Measurements from ENCODE around the gene TTC39C.
A peak's percentile ranks its signal among the peaks of the same experiment; 100 is the strongest.
"Not testable (repeated sequence)": the region's sequence is repeated elsewhere in the genome, so short reads cannot be mapped to it uniquely, and the experiment has no call there.

TTC39C gene

DNA sequence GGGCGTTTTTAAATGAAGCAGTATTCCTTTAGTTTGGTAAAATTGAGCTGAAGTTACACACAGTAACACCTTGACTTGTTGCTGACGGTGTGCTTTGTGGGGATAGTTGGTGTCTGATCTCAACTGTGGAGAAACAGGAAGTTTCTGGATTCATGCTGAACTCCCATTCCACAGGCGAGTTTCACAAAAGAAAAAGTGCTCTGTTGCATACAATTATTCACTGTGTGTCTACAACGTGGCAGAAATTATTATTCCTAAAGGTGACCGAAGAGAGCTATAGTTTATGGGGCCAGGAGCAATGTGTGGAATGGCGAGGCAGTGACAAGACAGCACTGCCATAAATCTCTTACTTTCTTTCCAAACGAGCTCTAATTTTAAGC lies 123.8 kb downstream of the TTC39C start:
- peak; percentile 12 for DNase-seq (ENCODE audit: low spot score)

DNA sequence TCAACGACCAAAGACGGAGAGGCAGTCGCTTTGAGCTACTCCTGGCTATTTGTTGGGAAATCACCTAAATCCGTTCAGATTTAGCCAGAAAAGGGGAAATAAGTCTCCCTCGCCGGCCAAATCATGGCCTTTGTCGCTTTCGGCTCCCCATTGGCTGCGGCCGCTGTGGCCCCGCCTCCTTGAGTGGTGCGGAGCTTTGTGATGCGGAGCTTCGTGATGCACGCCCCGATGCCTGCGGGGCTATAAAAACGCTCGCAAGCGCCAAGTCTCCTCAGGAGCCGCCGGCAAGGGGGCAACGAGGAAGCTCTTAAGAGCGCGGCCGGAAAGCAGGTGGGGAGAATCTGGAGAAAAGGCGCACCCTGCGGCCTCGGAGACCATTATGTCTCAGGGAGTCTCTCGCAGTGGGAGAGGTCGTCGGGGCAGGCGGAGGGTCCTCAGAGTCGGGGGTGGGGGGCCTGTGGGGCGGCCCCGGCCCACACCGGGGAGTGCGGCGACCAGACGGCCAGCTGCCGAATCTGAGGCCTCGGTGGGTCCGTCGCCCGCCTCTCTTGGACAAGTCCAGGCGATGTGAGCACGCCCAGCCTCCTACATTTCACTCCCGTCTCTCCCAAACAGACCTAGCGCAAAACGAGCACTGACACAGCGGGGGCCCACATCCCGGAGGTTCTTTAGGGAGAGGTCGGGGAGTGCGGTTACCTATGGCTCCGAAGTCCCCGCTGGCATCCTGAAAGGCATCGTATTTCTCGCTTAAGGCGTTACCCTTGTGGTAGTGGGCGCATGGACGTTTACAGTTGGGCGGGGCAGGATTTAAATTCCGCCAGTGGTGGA lies 124.4 kb downstream of the TTC39C start, which contains the start of gene CABYR:
Gene CABYR, plus strand, starts transcription at position 274 of the 828 bp plus-strand sequence. CDS start 4,053 bp downstream, outside the sequence.
- DNase-seq (ENCODE audit: low spot score), result peak; percentile 94

DNA sequence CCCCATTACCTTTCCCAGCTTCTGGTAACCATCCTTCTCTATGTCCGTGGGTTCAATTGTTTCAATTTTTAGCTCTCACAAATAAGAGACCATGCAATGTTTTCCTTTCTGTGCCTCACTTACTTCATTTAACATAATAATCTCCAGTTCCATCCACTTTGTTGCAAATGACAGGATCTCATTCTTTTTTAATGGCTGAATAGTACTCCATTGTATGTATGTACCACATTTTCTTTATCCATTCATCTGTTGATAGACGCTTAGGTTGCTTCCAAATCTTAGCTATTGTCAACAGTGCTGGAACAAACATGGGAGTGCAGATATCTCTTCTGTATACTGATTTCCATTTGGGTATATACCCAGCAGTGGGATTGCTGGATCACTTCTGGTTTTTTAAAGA lies 126.1 kb downstream of the TTC39C start:
- DNase-seq (ENCODE audit: low spot score), result no peak

DNA sequence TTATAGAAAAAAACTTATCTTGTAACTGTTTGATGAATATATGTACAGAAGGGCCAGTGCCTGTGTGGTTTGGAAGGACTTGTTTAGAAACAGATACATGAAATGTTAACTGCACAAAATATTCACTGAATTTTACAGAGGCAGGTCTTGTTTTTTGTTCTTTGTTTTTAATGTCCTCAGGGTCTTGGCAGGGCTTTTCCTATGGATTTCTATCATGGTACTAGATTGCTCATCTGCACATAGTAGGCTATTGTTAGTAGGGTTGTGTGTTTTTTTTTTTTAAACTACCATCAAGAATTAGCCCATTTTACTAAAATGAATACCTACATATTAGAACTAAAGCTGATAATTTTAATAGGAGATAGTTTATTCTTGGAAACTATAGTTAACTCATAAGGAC lies 127.8 kb downstream of the TTC39C start:
- no peak for DNase-seq (ENCODE audit: low spot score)

DNA sequence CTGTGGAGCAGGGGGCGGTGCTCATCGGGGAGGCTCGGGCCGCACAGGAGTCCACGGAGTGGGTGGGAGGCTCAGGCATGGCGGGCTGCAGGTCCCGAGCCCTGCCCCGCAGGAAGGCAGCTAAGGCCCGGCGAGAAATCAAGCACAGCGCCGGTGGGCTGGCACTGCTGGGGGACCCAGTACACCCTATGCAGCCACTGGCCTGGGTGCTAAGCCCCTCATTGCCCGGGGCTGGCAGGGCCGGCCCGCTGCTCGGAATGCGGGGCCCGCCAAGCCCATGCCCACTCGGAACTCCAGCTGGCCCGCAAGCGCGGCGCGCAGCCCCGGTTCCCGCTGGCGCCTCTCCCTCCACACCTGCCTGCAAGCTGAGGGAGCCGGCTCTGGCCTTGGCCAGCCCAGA lies 135.0 kb downstream of the TTC39C start:
- not testable (repeated sequence) for DNase-seq (ENCODE audit: low spot score)

DNA sequence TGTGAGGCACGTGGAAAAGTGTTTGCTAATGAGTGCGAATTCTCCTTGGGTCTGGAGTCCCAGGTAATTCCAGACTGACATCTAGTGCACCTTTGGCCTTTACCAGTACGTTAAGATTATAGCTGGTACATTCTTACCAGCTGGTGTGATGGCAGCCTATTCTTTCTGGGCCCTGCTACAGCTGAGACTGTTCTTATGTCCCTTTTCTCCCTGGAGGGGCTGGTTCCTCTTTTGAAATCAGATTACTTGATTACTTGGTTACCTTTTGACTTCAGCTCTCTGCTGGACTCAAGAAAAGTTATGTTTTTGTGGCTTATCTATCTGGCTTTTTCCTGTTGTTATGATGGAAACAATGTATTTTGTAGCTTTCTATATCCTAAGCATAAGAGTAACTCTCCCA lies 138.8 kb downstream of the TTC39C start:
- no peak for DNase-seq (ENCODE audit: low spot score)

DNA sequence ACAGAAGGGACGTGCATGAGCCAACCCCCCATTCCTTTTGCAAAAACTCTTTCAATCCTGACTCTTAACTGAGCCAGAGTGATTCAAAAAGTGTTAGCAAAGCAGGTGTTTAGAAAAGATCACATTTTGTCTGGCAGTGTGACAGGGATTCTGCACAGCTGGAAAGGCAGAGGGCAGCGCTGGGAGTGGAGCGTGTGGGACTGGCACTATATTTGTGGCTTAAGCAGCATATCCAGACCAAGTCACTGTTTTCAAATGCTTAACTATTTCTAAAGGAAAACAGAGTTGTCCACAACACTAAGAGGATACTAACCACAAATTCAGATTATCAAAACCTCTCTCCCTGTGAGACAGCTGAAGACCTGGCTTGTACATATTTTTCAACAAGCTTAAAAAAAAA lies 143.3 kb downstream of the TTC39C start:
- DNase-seq (ENCODE audit: low spot score), result no peak

DNA sequence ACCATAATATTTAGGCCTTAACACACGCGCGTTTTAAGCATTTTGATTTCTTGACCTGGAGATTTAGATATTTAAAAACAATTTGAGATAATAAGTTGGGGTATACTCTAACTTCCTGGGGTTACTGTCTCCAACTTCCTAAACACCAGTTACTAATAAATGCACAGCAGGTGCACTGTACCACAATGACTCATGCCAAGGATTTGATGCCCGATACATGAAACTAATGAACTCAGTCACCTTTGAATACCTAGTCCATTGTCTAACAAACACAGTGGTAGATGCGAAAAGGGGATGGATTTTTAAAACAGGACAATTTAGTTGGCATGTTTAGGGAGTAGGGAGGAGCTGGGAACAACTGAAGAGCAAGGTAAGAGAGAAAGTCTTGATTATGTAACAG lies 145.5 kb downstream of the TTC39C start:
- DNase-seq (ENCODE audit: low spot score), result no peak

DNA sequence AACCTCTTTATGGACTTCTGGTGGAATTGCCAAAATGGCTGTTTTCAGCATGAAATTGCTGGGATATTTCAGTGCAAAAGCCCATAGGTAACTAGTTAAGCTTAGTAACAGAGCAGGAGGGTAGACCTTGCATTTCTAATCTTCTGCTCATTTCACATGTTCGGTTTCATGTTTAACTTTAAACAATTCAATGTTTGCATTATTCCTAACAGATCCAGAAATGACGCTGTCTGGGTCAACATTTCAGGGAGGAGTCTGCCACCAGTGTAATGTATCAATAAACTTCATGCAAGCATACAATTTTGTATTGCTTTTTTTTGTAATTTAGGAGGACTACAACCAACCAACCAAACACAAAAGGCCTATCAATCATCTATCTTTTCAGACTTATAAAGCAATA lies 146.8 kb downstream of the TTC39C start:
- DNase-seq (ENCODE audit: low spot score), result no peak

DNA sequence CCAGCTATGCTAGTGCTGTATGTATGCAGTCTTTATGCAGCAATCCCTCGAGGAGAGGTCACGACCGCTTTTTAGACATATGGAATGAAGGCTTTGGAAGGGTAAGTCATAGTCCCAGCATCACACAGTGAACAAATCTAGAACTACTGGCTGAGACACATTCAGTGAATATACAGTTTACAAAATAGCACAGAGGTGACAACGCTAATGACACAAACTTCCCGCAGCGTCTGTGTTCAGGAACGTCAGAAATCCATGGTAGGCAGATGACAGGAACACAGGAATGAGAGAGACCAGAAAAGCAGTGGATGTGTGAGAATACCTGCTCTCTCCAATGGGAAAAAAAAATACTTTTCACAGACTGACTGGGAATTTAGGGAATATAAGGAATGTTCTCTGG lies 153.9 kb downstream of the TTC39C start:
- no peak for DNase-seq (ENCODE audit: low spot score)

DNA sequence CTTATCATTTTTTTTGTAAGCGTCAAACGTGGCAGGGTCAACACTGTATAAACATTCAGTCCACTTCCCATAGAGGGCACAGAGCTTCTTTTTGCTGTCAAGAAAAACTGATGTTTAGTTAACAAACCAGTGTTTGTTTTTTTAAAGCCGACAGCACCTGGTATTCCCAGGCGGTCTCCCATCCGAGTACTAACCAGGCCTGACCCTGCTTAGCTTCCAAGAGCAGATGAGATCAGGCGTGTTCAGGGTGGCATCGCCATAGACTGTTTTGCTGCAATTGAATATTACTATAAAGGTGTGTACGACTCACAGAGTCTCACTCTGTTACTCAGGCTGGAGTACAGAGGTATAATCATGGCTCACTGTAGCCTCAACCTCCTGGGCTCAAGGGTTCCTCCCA lies 155.8 kb downstream of the TTC39C start:
- no peak for DNase-seq (ENCODE audit: low spot score)

DNA sequence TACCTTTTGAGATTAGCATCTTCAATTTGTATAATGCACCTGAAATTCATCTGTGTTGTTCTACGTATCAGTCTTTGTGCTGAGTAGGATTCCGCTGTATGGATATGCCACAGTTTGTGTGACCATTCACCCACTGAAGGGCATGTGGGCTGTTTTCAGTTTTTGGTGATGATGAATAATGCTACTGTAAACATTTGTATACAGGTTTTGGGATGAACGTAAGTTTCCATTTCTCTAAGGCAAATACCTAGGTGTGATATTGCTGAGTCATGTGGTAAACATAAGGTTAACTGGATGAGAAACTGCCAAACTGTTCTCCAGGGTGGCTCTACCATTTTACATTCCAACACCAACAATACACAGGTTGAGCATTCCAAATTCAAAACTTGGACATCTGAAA lies 159.4 kb downstream of the TTC39C start:
- DNase-seq (ENCODE audit: low spot score), result no peak

DNA sequence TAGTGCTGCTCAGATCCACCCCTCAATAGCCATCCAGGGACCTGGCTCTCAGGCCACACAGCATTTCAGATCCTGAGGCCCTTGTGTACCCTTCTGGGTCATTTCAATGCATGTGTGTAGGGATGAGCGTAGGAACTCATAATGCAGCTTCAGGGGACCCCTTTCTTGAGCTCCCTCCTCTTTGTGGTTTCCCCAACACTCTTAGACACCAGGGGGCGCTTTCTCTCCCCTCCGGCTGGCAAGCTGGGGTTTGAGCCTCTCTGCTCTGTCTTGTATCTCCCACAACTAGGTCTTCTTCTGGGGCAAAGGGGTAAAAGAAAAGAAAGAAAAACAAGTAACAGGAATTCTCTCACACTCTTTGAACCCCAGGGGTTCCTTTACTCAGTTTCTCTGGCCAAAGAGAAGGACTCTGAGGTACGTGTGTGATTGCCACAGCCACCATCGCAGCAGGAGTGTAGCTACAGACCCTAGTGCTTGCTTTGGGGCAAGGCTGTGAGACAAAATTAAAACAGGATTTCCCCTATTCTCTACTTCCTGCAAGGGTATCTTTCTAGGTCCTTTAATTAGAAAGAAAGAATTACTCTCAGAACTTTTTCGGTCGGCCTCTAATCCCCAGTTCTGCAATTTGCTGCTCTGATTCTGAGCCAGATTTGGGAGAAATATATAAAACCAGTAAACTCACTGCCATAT lies 162.3 kb downstream of the TTC39C start:
- peak; percentile 59 for DNase-seq (ENCODE audit: low spot score)

DNA sequence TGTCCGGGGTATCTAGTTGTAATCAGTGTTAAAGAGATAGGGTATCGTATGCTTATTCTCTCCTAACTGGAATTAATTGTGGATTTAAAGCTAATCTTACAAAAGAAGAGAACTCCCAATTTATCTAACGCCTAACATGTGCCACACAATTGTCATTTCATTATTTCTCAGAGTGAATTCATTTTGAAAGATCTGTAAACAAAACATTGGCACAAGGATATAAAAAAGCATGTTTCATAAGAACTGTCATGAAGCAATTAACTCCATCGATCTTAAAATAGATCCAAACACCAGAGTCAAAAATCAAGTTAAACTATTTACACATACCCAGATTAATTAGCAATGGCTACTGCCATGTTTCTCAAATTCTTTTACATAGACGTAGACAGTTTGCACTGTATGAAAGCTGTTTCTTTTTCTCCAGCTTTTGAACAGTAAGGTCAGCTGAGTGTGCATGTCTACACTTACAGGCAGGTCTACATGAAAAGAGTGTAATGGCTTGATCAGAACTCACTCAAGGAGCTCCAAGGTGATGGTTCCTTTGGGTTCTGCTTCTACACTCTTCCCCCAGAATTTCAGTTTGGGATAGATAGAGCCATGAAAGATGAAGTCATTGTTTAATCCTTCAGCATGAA lies 163.1 kb downstream of the TTC39C start:
- DNase-seq (ENCODE audit: low spot score), result no peak

DNA sequence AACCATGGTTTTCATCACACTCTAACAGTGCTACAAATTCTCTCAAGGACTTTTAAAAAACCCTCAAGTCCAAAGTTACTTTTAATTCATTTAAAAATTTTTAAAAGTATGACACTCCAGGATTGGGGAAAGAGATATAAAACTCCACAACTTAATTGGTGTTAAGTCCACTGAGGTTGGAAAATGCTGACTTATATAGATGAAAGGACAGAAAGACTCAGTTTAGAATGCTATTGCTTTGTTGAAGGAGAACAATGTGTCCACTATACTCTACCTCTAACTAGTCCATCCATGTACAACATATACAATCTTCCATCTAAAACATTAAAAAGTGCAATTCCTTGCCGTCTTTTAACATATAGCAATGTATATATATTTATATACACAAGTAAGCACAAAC lies 165.5 kb downstream of the TTC39C start:
- DNase-seq (ENCODE audit: low spot score), result no peak

DNA sequence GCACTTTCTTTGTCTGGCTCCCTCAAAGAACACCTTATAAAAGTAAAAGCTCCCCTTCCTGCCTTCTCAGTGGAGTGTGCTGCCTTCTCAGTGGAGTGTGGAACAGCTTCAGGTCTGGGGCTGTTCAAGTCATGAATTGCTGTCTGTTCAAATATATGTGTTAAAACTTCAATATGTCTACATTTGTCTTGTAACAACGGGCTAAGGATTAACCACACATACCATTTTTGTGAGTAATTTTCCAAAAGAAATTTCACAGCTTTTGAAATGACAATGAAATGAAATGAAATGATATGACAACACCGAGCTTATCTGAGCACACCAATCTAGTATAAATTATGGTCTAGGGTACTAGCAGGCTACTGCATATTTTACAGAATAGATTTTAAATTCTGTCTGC lies 167.3 kb downstream of the TTC39C start:
- DNase-seq (ENCODE audit: low spot score), result peak; percentile 23
